H1 (cell line): ENCODE data around the gene LRRC26. TPM values are rescaled to one million over a fixed set of nuclear protein-coding genes. Genes with fewer than 3 reads are reported as not detected.

Source experiments
- CTCF ChIA-PET: fragments of 300-600 bp; sonication (Branson Sonifier 250); formaldehyde crosslinking; loops from one replicate; lab custom pipeline; 2021; ENCODE audit not compliant: partially characterized antibody; lab: Charles Lee
- POLR2A ChIA-PET: fragments of 300-600 bp; sonication (Branson Sonifier 250); formaldehyde crosslinking; loops from one replicate; lab custom pipeline; 2021; ENCODE audit warnings: inconsistent platforms; ENCODE audit not compliant: partially characterized antibody; lab: Charles Lee
- DNase-seq, 2 experiments: peaks; one replicate each; pipeline versions ENCODE4 v3.0.0 to v3.0.0-alpha.2; 2010 to 2022; ENCODE audit warnings: low spot score in 2 of 2, low read depth in 1 of 2, mixed read lengths in 1 of 2
- FAIRE-seq: peaks from 2 replicates; lab custom pipeline; 2011; peaks lifted over from hg19 to GRCh38; lab: Jason Lieb, UNC
- H2AFZ ChIP-seq: 2 replicates; pipeline ENCODE4 v1.8.1; 2012; ENCODE audit warnings: low read length, inconsistent platforms
- H2AK5ac ChIP-seq: 2 replicates; pipeline ENCODE4 v1.6.1; 2013; ENCODE audit warnings: low read depth, low read length
- H2BK120ac ChIP-seq: replicated peaks from 2 replicates; pipeline ENCODE3; 2013; ENCODE audit warnings: low read depth, low read length, inconsistent platforms
- H2BK12ac ChIP-seq: 2 replicates; pipeline ENCODE4 v1.6.1; 2013; ENCODE audit warnings: low read depth, low read length
- H2BK15ac ChIP-seq: 2 replicates; pipeline ENCODE4 v1.6.1; 2013; ENCODE audit warnings: low read length
- H2BK20ac ChIP-seq: 2 replicates; pipeline ENCODE4 v1.6.1; 2013; ENCODE audit warnings: low read length
- H2BK5ac ChIP-seq: 2 replicates; pipeline ENCODE4 v1.6.1; 2013; ENCODE audit warnings: low read depth, low read length
- H3K14ac ChIP-seq: 2 replicates; pipeline ENCODE4 v1.6.1; 2013; ENCODE audit warnings: inconsistent platforms; ENCODE audit not compliant: insufficient read length
- H3K18ac ChIP-seq: 2 replicates; pipeline ENCODE4 v1.6.1; 2013; ENCODE audit warnings: low read length; ENCODE audit errors: extremely low read depth
- H3K23ac ChIP-seq: 2 replicates; pipeline ENCODE4 v1.6.1; 2013; ENCODE audit warnings: inconsistent platforms; ENCODE audit not compliant: insufficient read length
- H3K23me2 ChIP-seq: 2 replicates; pipeline ENCODE4 v1.6.1; 2013; ENCODE audit warnings: low read depth, low read length
- H3K27ac ChIP-seq: 2 replicates; pipeline ENCODE4 v1.6.1; 2011; ENCODE audit warnings: low read depth, low read length, inconsistent platforms
- H3K27me3 ChIP-seq, 4 experiments: replicated peaks in 1 of 4; 1 replicate in 1 of 4; 2 replicates in 3 of 4; pipeline versions ENCODE4 v1.6.1 to v1.8.1; 2011 to 2013; ENCODE audit warnings: low read length in 3 of 4, mild to moderate bottlenecking in 3 of 4, inconsistent platforms in 2 of 4, mixed read lengths in 2 of 4, moderate library complexity in 1 of 4; ENCODE audit not compliant: control insufficient read depth in 3 of 4, insufficient read depth in 3 of 4; ENCODE audit errors: extremely low read depth in 1 of 4
- H3K36me3 ChIP-seq, 4 experiments: 2 replicates each; pipeline versions ENCODE4 v1.6.1 to v1.8.1; 2011 to 2013; ENCODE audit warnings: mild to moderate bottlenecking in 4 of 4, low read length in 3 of 4, moderate library complexity in 2 of 4, control low read depth in 1 of 4, inconsistent platforms in 1 of 4; ENCODE audit not compliant: insufficient read depth in 4 of 4, control insufficient read depth in 2 of 4
- H3K4ac ChIP-seq: replicated peaks from 2 replicates; pipeline ENCODE3; 2013; ENCODE audit warnings: low read length, low read depth, mixed read lengths, inconsistent platforms; ENCODE audit not compliant: insufficient read length
- H3K4me1 ChIP-seq, 4 experiments: replicated peaks in 1 of 4; 1 replicate in 1 of 4; 2 replicates in 3 of 4; pipeline versions ENCODE4 v1.6.1 to v1.8.1; 2011 to 2013; ENCODE audit warnings: low read length in 3 of 4, inconsistent platforms in 2 of 4, mixed read lengths in 1 of 4; ENCODE audit not compliant: insufficient read depth in 4 of 4, control insufficient read depth in 3 of 4
- H3K4me2 ChIP-seq, 2 experiments: 2 replicates each; pipeline versions ENCODE4 v1.6.1 to v1.8.1; 2011 to 2013; ENCODE audit warnings: low read depth in 2 of 2, low read length in 2 of 2, control low read depth in 1 of 2, inconsistent platforms in 1 of 2, mild to moderate bottlenecking in 1 of 2; ENCODE audit not compliant: insufficient read depth in 1 of 2
- H3K4me3 ChIP-seq, 4 experiments: fragments of 200-600, 300-600 bp in 1 of 4; sonication (generic), shearing (Covaris generic), sonication (Bioruptor Twin) in 1 of 4; 2 replicates each; pipeline versions ENCODE4 v1.5.1 to v1.8.1; 2011 to 2016; ENCODE audit warnings: low read length in 4 of 4, low read depth in 3 of 4, control low read depth in 2 of 4, inconsistent platforms in 2 of 4, mild to moderate bottlenecking in 2 of 4, mixed read lengths in 1 of 4, moderate library complexity in 1 of 4; ENCODE audit not compliant: insufficient read depth in 2 of 4; ENCODE audit errors: extremely low read depth in 1 of 4
- H3K56ac ChIP-seq: replicated peaks from 2 replicates; pipeline ENCODE3; 2013; ENCODE audit warnings: low read depth, mild to moderate bottlenecking, mixed read lengths, low read length, inconsistent platforms; ENCODE audit not compliant: insufficient read length
- H3K79me1 ChIP-seq: 2 replicates; pipeline ENCODE4 v1.6.1; 2013; ENCODE audit warnings: low read depth, low read length, control low read depth
- H3K79me2 ChIP-seq, 2 experiments: 2 replicates each; pipeline versions ENCODE4 v1.6.1 to v1.8.1; 2012 to 2013; ENCODE audit warnings: low read length in 2 of 2, mild to moderate bottlenecking in 2 of 2, inconsistent platforms in 1 of 2; ENCODE audit not compliant: insufficient read depth in 2 of 2, control insufficient read depth in 1 of 2
- H3K9ac ChIP-seq, 4 experiments: replicated peaks in 1 of 4; 1 replicate in 1 of 4; 2 replicates in 3 of 4; pipeline versions ENCODE4 v1.6.1 to v1.8.1; 2011 to 2013; ENCODE audit warnings: low read depth in 3 of 4, low read length in 3 of 4, control low read depth in 2 of 4, mild to moderate bottlenecking in 2 of 4, moderate library complexity in 2 of 4, inconsistent platforms in 1 of 4; ENCODE audit errors: extremely low read depth in 1 of 4
- H3K9me3 ChIP-seq, 2 experiments: 2 replicates each; pipeline versions ENCODE4 v1.6.1 to v1.8.1; 2012 to 2013; ENCODE audit warnings: mild to moderate bottlenecking in 2 of 2, moderate library complexity in 2 of 2, control low read depth in 1 of 2, inconsistent platforms in 1 of 2, low read depth in 1 of 2, low read length in 1 of 2, mixed read lengths in 1 of 2; ENCODE audit not compliant: insufficient read depth in 2 of 2
- H4K20me1 ChIP-seq, 2 experiments: replicated peaks in 1 of 2; 2 replicates each; pipeline versions ENCODE3 to v1.8.1; 2011 to 2013; ENCODE audit warnings: inconsistent platforms in 2 of 2, low read length in 2 of 2, mild to moderate bottlenecking in 1 of 2; ENCODE audit not compliant: insufficient read depth in 2 of 2, control insufficient read depth in 1 of 2
- H4K5ac ChIP-seq: 2 replicates; pipeline ENCODE4 v1.6.1; 2013; ENCODE audit warnings: low read length, low read depth, mixed read lengths, inconsistent platforms; ENCODE audit not compliant: insufficient read length
- H4K8ac ChIP-seq: 2 replicates; pipeline ENCODE4 v1.8.0; 2013; ENCODE audit warnings: mild to moderate bottlenecking, moderate library complexity, low read length, inconsistent platforms; ENCODE audit not compliant: insufficient read depth; ENCODE audit errors: extremely low read depth
- H4K91ac ChIP-seq: replicated peaks from 2 replicates; pipeline ENCODE3; 2013; ENCODE audit warnings: low read length, mixed read lengths, inconsistent platforms; ENCODE audit not compliant: insufficient read length
- ATF3 ChIP-seq: IDR thresholded peaks from 2 replicates; pipeline ENCODE4 v1.6.1; 2011; ENCODE audit warnings: low read depth, mild to moderate bottlenecking, low read length; ENCODE audit not compliant: insufficient read depth
- CHD1 ChIP-seq: IDR thresholded peaks from 2 replicates; pipeline ENCODE4 v1.6.1; 2012; ENCODE audit warnings: low read depth, low read length, improper control_type of control experiment
- CREB1 ChIP-seq: IDR thresholded peaks from 2 replicates; pipeline ENCODE4 v1.6.1; 2012; ENCODE audit warnings: inconsistent platforms
- EGR1 ChIP-seq: IDR thresholded peaks from 2 replicates; pipeline ENCODE4 v1.6.1; 2011; ENCODE audit warnings: low read depth, low read length, borderline replicate concordance
- JUN ChIP-seq: IDR thresholded peaks from 2 replicates; pipeline ENCODE4 v1.6.1; 2011; ENCODE audit warnings: low read depth, mild to moderate bottlenecking, improper control_type of control experiment, low read length
- KDM1A ChIP-seq: fragments of 200-600, 300-600 bp; sonication (generic); IDR thresholded peaks from 2 replicates; pipeline ENCODE4 v1.7.1; 2016; ENCODE audit warnings: mild to moderate bottlenecking, low read length, borderline replicate concordance
- NRF1 ChIP-seq: IDR thresholded peaks from 2 replicates; pipeline ENCODE4 v1.6.1; 2011; ENCODE audit warnings: mild to moderate bottlenecking, low read depth, low read length, improper control_type of control experiment
- POLR2A ChIP-seq, 2 experiments: IDR thresholded peaks; 1 replicate in 1 of 2; 2 replicates in 1 of 2; pipeline ENCODE4 v1.6.1; 2011; ENCODE audit warnings: low read depth in 2 of 2, low read length in 2 of 2, mild to moderate bottlenecking in 2 of 2; ENCODE audit errors: control extremely low read depth in 1 of 2
- RAD21 ChIP-seq, 2 experiments: IDR thresholded peaks in 1 of 2; conservative IDR thresholded peaks in 1 of 2; 2 replicates each; pipeline ENCODE4 v1.6.1; 2011; ENCODE audit warnings: low read depth in 2 of 2, low read length in 2 of 2, improper control_type of control experiment in 1 of 2, inconsistent platforms in 1 of 2, mild to moderate bottlenecking in 1 of 2, moderate library complexity in 1 of 2
- RXRA ChIP-seq: IDR thresholded peaks from 2 replicates; pipeline ENCODE4 v1.6.1; 2011; ENCODE audit warnings: low read depth, mild to moderate bottlenecking, low read length, moderate library complexity; ENCODE audit not compliant: insufficient read depth
- SIRT6 ChIP-seq: IDR thresholded peaks from one replicate; pipeline ENCODE4 v1.7.1; 2012; ENCODE audit warnings: low read length, inconsistent platforms
- SUZ12 ChIP-seq: fragments of 200-600 bp; sonication (generic); IDR thresholded peaks from 2 replicates; pipeline ENCODE4 v1.6.1; 2012; ENCODE audit warnings: mild to moderate bottlenecking, inconsistent platforms, low read length, moderate library complexity, mixed read lengths
- ZNF274 ChIP-seq: IDR thresholded peaks from 2 replicates; pipeline ENCODE4 v1.7.0; 2012; ENCODE audit warnings: low read length, borderline replicate concordance; ENCODE audit errors: extremely low read depth
- WGBS, 2 experiments: shearing (Covaris generic) in 1 of 2; methylation state at CpG; one replicate each; pipeline versions ENCODE4 v1.1.6 to v1.1.7; 2013 to 2015; ENCODE audit warnings: low lambda C conversion rate in 2 of 2, mixed read lengths in 2 of 2, inconsistent platforms in 1 of 2, low coverage in 1 of 2, missing lambda C conversion rate in 1 of 2; ENCODE audit not compliant: insufficient replicate concordance in 2 of 2, insufficient coverage in 1 of 2, insufficient read length in 1 of 2; ENCODE audit errors: extremely low coverage in 1 of 2, missing lambda C conversion rate in 1 of 2; 5-methylcytosine and 5-hydroxymethylcytosine counted together
- polyA plus RNA-seq, 7 experiments: library from polyadenylated mRNA; depleted of rRNA in 3 of 7; stranded (reverse) in 5 of 7; unstranded in 2 of 7; fragments of >200 nt in 5 of 7; fragments of 200-250 nt in 2 of 7; gene quantifications; 1 replicate in 5 of 7; 2 replicates in 1 of 7; 4 replicates in 1 of 7; pipeline versions ENCODE4 v1.2.1 to v1.2.3, GENCODE V29; 2011 to 2013; ENCODE audit warnings: missing spikeins in 2 of 7, mixed read lengths in 2 of 7
- total RNA-seq: library from RNA; stranded (reverse); fragmentation: NEBNext Ultra II Directional; extraction: Animal tissue kit (Norgen Biotek cat#: 25700); gene quantifications from 2 replicates; pipeline ENCODE4 v1.2.1, GENCODE V29; 2021

The LRRC26 gene
- total and polyA plus RNA-seq, 2 of the 8 experiments (the other 6 are each of a cell fraction or from before 2014, with no cell fraction given) = 0.34 to 0.85 TPM

GRCh38 chr9:137148242-137148641 lies 21.6 kb downstream of the LRRC26 start:
- no peak for DNase-seq
- no peak overlapping the region for H2AFZ ChIP-seq
- no peak overlapping the region for H3K56ac ChIP-seq
- H2BK20ac ChIP-seq = no peak overlapping the region
- no peak overlapping the region for H2AK5ac ChIP-seq
- no peak overlapping the region for H3K18ac ChIP-seq
- H3K14ac ChIP-seq = no peak overlapping the region
- H4K5ac ChIP-seq = no peak overlapping the region
- no peak overlapping the region for H3K23ac ChIP-seq
- 85% methylated on average over 20 of the region's 27 CpGs; no CpG with 5 or more reads in 1 of the 2 experiments for WGBS, 2 experiments
- peaks cover 0 to 9% (median 0%) of the 10 kb centered on the region in 4 experiments; a peak in 1 of 7 replicates for H3K4me1 ChIP-seq
- no peak overlapping the region for H2BK5ac ChIP-seq
- ChIA-PET CTCF (interaction anchor here (3.6 kb wide), 1 partner anchor 9 kb away, joined by 24 read pairs; the partner anchor contains the start of gene GRIN1), POLR2A (interaction anchor here (0.8 to 1.2 kb wide), 4 partner anchors 14 to 75 kb away, joined by 3 to 4 read pairs (median 4); no protein-coding TSS in a partner anchor)
- no peaks in the 10 kb centered on the region; a peak in 1 of 4 replicates for H3K79me2 ChIP-seq
- H3K4me3 ChIP-seq = no peak overlapping the region
- H3K27me3 ChIP-seq = peaks cover 0 to 7% (median 6%) of the 10 kb centered on the region in 4 experiments; a peak in 4 of 7 replicates
- no peak overlapping the region for H4K8ac ChIP-seq
- H2BK15ac ChIP-seq = no peak overlapping the region
- H4K91ac ChIP-seq = no peak overlapping the region
- no peak overlapping the region for H3K9ac ChIP-seq
- no peak overlapping the region for H3K4me2 ChIP-seq
- no peaks in the 10 kb centered on the region; a peak in 1 of 8 replicates for H3K36me3 ChIP-seq
- H2BK12ac ChIP-seq = no peak overlapping the region
- H3K27ac ChIP-seq = no peak overlapping the region
- no peak for FAIRE-seq
- H3K23me2 ChIP-seq = peaks cover 2% of the 10 kb centered on the region; the same call in 1 of the 2 replicates
- H3K4ac ChIP-seq = no peak overlapping the region
- H2BK120ac ChIP-seq = no peak overlapping the region
- H4K20me1 ChIP-seq = peaks cover 3 to 14% of the 10 kb centered on the region in 2 experiments
- H3K79me1 ChIP-seq = no peaks in the 10 kb centered on the region
- H3K9me3 ChIP-seq = peaks cover 0 to 5% of the 10 kb centered on the region in 2 experiments; a peak in 3 of 4 replicates
- TF ChIP-seq POLR2A (IDR thresholded peaks at IDR 0.05; ENCODE audit: control extremely low read depth in 1 of 2, low read depth in 2 of 2, low read length in 2 of 2) (no peak), CREB1 (no peak), CHD1 (no peak), KDM1A (no peak), NRF1 (no peak), ATF3 (no peak), RAD21 (IDR thresholded peaks at IDR 0.05 in 1 of 2, conservative IDR thresholded peaks at IDR 0.05 in 1 of 2; ENCODE audit: low read depth in 2 of 2, low read length in 2 of 2) (no peak), SIRT6 (no peak), RXRA (no peak), JUN (no peak), ZNF274 (no peak), SUZ12 (no peak), EGR1 (no peak)
